Inflammatory macrophage (primary cell): Measurements from ENCODE around the gene ACOT11.
"Not testable (repeated sequence)": the region's sequence is repeated elsewhere in the genome, so short reads cannot be mapped to it uniquely, and the experiment has no call there.

Experiments used
- DNase-seq, 2 donors: peaks; one replicate each; pipeline ENCODE4 v3.0.0-alpha.2; 2020 to 2022
- total RNA-seq, 18 experiments: gene quantifications; one replicate each; lab custom pipeline; 2026; ENCODE audit warnings: mixed read lengths in 6 of 18, inconsistent platforms in 2 of 18; lab: John Stamatoyannopoulos, UW

ACOT11 gene
- total RNA-seq = 5.0 to 42.7 (median 31.6) reads per million in 18 experiments

GRCh38 chr1:54547601-54548388 lies at the start of gene ACOT11:
ACOT11 (plus strand) TSS chr1:54548228; CDS start chr1:54548310, 82 bp downstream.
- peak; percentile 59 to 66 for DNase-seq

GRCh38 chr1:54498383-54499096 lies 49.5 kb upstream of the ACOT11 start:
- DNase-seq = no peak

- no peak for DNase-seq
Measured at GRCh38 chr1:54499097-54499359, 49.0 kb upstream of the ACOT11 start.

- DNase-seq = peak in 1 of 2 donors; percentile 28
Measured at GRCh38 chr1:54499360-54500106, 48.5 kb upstream of the ACOT11 start.

- no peak for DNase-seq
Measured at GRCh38 chr1:54500107-54500431, 48.0 kb upstream of the ACOT11 start.

GRCh38 chr1:54501849-54502248 lies 46.2 kb upstream of the ACOT11 start:
- no peak for DNase-seq

- DNase-seq = no peak
Measured at GRCh38 chr1:54502342-54502741, 45.7 kb upstream of the ACOT11 start.

GRCh38 chr1:54506594-54506993 lies 41.4 kb upstream of the ACOT11 start:
- DNase-seq = peak in 1 of 2 donors; percentile 5

- no peak for DNase-seq
Measured at GRCh38 chr1:54507033-54507870, 40.8 kb upstream of the ACOT11 start.

GRCh38 chr1:54510715-54511270 lies 37.2 kb upstream of the ACOT11 start:
- DNase-seq = no peak

GRCh38 chr1:54513921-54514580 lies 34.0 kb upstream of the ACOT11 start:
- DNase-seq = not testable (repeated sequence)

- no peak for DNase-seq
Measured at GRCh38 chr1:54516249-54516920, 31.6 kb upstream of the ACOT11 start.

- no peak for DNase-seq
Measured at GRCh38 chr1:54517496-54517895, 30.5 kb upstream of the ACOT11 start.

GRCh38 chr1:54518489-54518888 lies 29.5 kb upstream of the ACOT11 start:
- no peak for DNase-seq

GRCh38 chr1:54519709-54520108 lies 28.3 kb upstream of the ACOT11 start:
- no peak for DNase-seq

GRCh38 chr1:54520631-54521321 lies 27.3 kb upstream of the ACOT11 start:
- no peak for DNase-seq

GRCh38 chr1:54526565-54526964 lies 21.5 kb upstream of the ACOT11 start:
- DNase-seq = not testable (repeated sequence)

- no peak for DNase-seq
Measured at GRCh38 chr1:54528613-54529012, 19.4 kb upstream of the ACOT11 start.

GRCh38 chr1:54532033-54532432 lies 16.0 kb upstream of the ACOT11 start:
- DNase-seq = no peak

- DNase-seq = not testable (repeated sequence)
Measured at GRCh38 chr1:54536656-54537055, 11.4 kb upstream of the ACOT11 start.
